Activated T-cell treated with anti-CD3 and anti-CD28 coated beads for 1 hour (primary cell): ENCODE data around the gene KRTAP12-2.
"Not testable (repeated sequence)": the region's sequence is repeated elsewhere in the genome, so short reads cannot be mapped to it uniquely, and the experiment has no call there.

Experiments used
- DNase-seq: peaks from one replicate; pipeline ENCODE4 v3.0.0-alpha.2; 2020; ENCODE audit warnings: low read depth

The KRTAP12-2 gene

DNA sequence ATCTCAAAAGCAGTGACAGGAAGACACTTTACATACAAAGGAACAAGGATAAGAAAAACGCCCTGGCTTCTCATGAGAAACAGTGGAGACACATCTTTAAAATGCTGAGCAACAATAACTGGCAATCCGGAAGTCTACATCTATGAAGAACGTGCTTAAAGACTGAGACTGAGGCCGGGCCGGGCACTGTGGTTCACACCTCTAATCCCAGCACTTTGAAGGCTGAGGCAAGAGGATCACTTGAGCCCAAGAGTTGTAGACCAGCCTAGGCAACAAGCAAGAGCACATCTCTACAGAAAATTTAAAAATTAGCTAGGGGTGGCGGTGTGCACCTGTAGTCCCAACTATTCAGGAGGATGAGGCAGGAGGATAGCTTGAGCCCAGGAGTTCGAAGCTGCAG, 17.4 kb upstream of the KRTAP12-2 start:
- no peak for DNase-seq

GRCh38 chr21:44682580-44683151, 15.9 kb upstream of the KRTAP12-2 start:
- no peak for DNase-seq

DNA sequence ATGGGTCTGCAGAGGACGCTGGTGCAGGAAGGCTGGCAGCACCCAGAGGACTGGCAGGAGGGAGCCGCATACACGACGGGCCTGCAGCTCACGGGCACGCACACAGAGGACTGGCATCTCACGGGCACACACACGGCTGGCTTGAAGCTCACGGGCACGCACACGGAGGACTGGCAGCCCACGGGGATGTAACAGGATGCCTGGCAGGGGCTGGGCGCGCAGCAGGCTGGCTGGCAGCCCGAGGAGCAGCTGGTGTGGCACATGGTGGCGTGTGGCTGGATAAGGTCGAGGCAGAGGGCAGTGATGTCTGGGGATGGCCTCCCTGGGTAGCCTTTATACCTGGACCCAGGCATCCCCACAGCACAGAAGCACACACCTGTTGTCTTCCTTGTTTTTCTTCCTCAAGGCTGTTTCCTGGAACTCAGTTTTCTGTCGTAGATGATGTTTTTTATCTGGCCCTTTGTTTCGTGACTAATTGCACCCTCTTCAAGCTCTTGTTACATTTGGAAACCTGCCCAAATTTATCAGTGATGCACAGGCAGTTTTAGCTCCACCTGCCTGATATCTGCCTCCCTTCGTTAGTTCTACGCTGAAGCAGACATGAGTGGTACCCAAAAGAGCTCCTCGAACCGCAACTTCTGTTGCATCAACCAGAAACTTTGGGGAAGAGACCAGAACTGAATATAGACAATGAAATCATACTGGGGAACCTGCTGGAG, 15.3 kb upstream of the KRTAP12-2 start, which contains the start of gene KRTAP12-1:
Gene KRTAP12-1, minus strand, starts transcription at position 303 of the 719 bp plus-strand sequence. Its CDS starts 40 bp downstream, at position 263.
- DNase-seq, result no peak

DNA sequence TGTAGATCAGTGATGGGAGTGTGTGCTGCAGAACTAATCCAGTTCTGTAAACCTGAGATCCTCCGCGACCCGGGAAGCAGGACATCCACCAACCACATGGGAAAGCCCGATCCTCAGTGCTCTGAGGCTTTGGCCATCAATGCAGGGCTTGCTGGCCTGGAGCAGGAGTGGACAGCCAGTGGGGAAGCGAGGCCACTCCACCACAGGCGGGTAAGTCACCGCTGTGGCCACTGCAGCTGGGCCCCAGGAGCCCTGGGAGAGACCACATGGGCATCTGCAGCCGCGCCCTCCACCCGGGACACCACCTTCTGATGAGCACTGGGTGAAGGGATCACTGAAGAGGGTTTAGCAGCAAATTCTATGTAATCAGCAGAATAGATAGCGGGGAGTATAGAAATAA, 14.4 kb upstream of the KRTAP12-2 start:
- no peak for DNase-seq

DNA sequence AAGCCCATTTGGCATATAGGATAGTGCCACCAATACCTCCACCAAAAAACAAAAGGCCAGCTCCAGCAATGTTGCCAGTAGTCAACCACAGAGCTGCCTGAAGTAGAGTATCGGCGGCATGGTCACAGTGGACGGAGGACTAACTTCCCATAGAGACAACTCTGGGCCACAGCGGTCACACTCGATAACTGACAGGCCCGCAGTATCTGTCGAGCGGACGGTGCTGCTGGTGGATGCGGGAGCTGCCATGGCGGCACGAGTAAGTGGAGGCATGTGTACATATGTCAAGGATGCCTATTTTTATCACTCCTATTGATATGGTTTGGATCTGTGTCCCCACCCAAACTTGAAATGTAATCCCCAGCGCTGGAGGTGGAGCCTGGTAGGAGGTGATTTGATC, 11.2 kb upstream of the KRTAP12-2 start:
- DNase-seq, result no peak

GRCh38 chr21:44671911-44672310, 5.2 kb upstream of the KRTAP12-2 start:
- DNase-seq, result no peak

- no peak for DNase-seq
These were observed 4.1 kb upstream of the KRTAP12-2 start for GRCh38 chr21:44670642-44671432.

- no peak for DNase-seq
These were observed 885 bp upstream of the KRTAP12-2 start for GRCh38 chr21:44667612-44668011.

DNA sequence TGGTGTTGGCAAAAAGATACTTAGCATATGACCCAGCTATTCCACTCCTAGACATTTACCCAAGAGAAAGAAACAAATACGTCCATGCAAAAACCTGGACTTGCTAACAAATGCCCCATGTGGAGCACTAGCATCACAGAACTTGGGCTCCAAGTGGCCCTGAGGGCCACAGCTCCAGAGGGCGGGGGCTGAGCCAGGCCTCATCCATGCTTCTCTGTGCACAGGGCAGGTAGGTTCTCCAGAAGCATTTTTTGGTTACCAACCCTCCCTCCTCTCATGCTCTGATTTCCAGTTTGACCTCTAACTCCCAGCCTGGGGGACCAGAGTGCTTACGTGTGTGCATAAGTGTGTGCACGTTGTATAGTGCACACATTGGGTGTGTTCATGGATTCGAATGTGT, 2.0 kb downstream of the KRTAP12-2 start:
- no peak for DNase-seq

GRCh38 chr21:44661567-44661966, 5.2 kb downstream of the KRTAP12-2 start:
- DNase-seq, result not testable (repeated sequence)

DNA sequence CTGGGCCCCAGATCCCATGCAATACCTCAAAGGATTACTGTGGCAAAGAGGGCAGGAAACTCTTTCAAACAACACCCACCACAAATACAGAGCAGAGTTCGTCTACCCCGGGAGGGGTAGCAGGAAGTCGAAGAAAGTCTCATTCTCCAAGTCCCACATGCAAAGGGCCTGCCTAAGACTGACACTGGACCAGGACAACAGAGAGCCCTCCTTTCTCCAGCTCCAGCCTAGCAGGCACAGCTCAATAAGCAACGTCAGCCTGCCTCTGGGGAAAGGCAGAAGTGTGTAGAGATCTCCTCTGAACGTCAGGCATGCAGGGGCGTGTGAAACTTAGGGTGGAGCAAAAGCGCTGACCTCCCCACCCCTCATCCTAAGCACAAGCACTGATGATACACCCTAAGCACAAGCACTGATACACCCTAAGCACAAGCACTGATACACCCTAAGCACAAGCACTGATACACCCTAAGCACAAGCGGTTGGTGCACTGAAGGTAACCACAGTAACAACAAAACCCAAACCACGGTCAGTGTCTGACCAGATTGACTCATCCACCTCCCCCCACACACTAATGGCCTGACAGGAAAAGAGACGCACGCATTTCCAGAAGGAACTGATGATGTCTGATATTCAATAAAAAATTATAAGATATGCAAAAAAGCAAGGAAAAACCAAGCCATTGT, 7.7 kb downstream of the KRTAP12-2 start:
- DNase-seq, result no peak

GRCh38 chr21:44658541-44658910, 8.2 kb downstream of the KRTAP12-2 start:
- DNase-seq, result no peak

- DNase-seq, result peak; percentile 19
These were observed 8.8 kb downstream of the KRTAP12-2 start, which contains the start of gene KRTAP12-3 for GRCh38 chr21:44657635-44658540. Gene KRTAP12-3 (plus strand): TSS chr21:44657932. CDS start chr21:44657980, 48 bp downstream.

GRCh38 chr21:44656868-44657267, 9.9 kb downstream of the KRTAP12-2 start:
- DNase-seq, result no peak

- no peak for DNase-seq
These were observed 12.1 kb downstream of the KRTAP12-2 start, which contains the start of gene KRTAP12-4 for GRCh38 chr21:44654576-44655175. Gene KRTAP12-4 (minus strand): TSS chr21:44654659. CDS start chr21:44654614, 45 bp downstream.

DNA sequence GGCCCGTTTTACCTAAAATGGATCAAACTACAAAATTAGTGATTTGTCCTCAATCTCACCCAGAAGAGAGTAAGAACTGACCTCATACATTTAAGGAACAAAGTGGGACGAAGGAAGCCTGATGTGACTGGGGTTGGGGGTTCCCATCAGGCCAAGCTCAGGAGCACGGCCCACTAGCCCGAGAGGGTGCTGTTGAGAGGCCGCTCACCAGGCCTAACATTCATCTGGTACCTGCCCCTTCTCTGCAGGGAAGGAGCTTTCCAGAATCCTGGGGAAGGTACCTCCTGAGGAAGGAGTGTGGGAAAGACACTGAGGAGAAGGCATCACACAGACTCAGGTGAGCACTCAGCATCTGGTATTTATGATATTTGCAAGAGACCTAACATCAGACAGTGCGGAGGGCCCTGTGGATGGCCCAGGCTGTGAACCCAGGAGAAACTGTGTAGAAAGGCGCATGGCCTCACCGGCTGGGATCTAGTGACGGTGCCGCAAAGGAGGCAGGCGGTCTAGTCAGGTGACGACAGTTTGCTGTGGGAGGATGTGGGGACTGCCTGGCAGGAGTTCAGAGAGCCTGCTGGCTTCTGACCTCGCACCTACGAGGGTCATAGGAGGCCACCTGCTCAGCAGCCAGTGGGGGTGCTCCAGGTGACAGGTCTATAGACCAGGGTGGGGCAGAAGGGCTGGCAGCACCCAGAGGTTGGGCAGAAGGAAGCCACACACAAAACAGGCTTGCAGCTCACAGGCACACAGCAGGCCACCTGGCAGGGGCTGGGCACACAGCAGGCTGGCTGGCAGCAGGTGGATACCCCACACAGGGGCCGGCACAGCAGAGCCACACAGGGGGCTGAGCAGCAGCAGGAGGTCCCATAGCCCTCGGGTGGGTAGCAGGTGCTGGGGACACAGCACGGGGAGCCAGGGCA, 12.8 kb downstream of the KRTAP12-2 start:
- DNase-seq, result peak; percentile 22

- no peak for DNase-seq
These were observed 13.6 kb downstream of the KRTAP12-2 start for GRCh38 chr21:44653123-44653522.

DNA sequence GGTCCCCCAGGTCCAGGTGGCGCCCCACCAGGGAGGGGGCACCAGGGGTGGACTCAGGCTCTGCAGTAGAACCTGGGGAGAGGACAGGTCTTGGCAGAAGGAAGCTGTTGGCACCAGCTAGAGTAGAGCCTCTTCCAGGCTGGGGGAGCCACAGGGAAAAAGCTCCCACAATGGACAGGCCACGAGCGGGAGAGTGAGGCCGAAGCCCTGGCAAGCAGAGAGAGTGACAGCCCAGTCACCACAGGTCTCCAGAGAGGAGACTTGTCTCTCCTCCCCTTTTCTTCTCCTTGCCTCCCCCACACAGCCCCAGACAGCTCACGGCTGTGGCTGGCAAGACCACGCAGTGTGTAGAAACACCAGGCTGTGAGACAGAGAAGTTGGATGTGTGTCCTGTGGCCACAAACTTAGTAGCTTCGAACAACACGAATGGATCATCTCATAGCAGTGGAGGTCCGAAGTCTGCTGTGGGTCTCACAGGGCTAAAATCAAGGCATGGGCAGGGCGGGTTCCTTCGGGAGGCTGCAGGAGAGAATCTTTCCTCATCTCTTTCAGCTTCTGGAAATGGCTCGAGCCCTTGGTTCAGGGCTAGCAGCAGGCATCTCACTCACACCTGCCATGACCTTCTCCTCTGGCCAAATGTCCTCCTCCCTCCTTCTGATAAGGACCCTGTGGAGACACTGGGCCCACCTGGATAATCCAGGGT, 15.6 kb downstream of the KRTAP12-2 start:
- no peak for DNase-seq
